ENCODE data around the gene NRP2. TPM values are rescaled to one million over a fixed set of nuclear protein-coding genes. Genes with fewer than 3 reads are reported as not detected.
A peak's percentile ranks its signal among the peaks of the same experiment; 100 is the strongest.

The NRP2 gene
- total RNA-seq, 1 experiment from 2014 or later, result 5.4 TPM

GRCh38 chr2:205709319-205709718, 27.0 kb downstream of the NRP2 start:
- no peak for DNase-seq (ENCODE audit: low spot score)

- peak; percentile 67 for DNase-seq (ENCODE audit: low spot score)
These were observed 30.2 kb downstream of the NRP2 start for GRCh38 chr2:205712508-205712907.

GRCh38 chr2:205713086-205713485, 30.8 kb downstream of the NRP2 start:
- no peak for DNase-seq (ENCODE audit: low spot score)

- no peak for DNase-seq (ENCODE audit: low spot score)
These were observed 31.9 kb downstream of the NRP2 start for GRCh38 chr2:205714058-205714776.

GRCh38 chr2:205714789-205715720, 32.8 kb downstream of the NRP2 start:
- no peak for DNase-seq (ENCODE audit: low spot score)

GRCh38 chr2:205715831-205716525, 33.7 kb downstream of the NRP2 start:
- no peak for DNase-seq (ENCODE audit: low spot score)

- no peak for DNase-seq (ENCODE audit: low spot score)
These were observed 35.0 kb downstream of the NRP2 start for GRCh38 chr2:205717175-205717846.

GRCh38 chr2:205717999-205718398, 35.7 kb downstream of the NRP2 start:
- DNase-seq (ENCODE audit: low spot score), result no peak

- no peak for DNase-seq (ENCODE audit: low spot score)
These were observed 37.5 kb downstream of the NRP2 start for GRCh38 chr2:205719847-205720246.

GRCh38 chr2:205720451-205720902, 38.2 kb downstream of the NRP2 start:
- DNase-seq (ENCODE audit: low spot score), result no peak

GRCh38 chr2:205721057-205721449, 38.8 kb downstream of the NRP2 start:
- no peak for DNase-seq (ENCODE audit: low spot score)

GRCh38 chr2:205722283-205722918, 40.1 kb downstream of the NRP2 start:
- DNase-seq (ENCODE audit: low spot score), result no peak

- no peak for DNase-seq (ENCODE audit: low spot score)
These were observed 40.9 kb downstream of the NRP2 start for GRCh38 chr2:205723179-205723578.

GRCh38 chr2:205725059-205725458, 42.8 kb downstream of the NRP2 start:
- no peak for DNase-seq (ENCODE audit: low spot score)

- DNase-seq (ENCODE audit: low spot score), result no peak
These were observed 44.2 kb downstream of the NRP2 start for GRCh38 chr2:205726506-205726905.

GRCh38 chr2:205727174-205727573, 44.9 kb downstream of the NRP2 start:
- no peak for DNase-seq (ENCODE audit: low spot score)

- no peak for DNase-seq (ENCODE audit: low spot score)
These were observed 46.1 kb downstream of the NRP2 start for GRCh38 chr2:205728366-205728765.

- DNase-seq (ENCODE audit: low spot score), result no peak
These were observed 47.9 kb downstream of the NRP2 start for GRCh38 chr2:205730191-205730590.

GRCh38 chr2:205730701-205731582, 48.6 kb downstream of the NRP2 start:
- no peak for DNase-seq (ENCODE audit: low spot score)

GRCh38 chr2:205731583-205731981, 49.3 kb downstream of the NRP2 start:
- peak; percentile 42 for DNase-seq (ENCODE audit: low spot score)
